GM19240 (cell line): ENCODE results near the gene ZP3.
"Not testable (repeated sequence)": the region's sequence is repeated elsewhere in the genome, so short reads cannot be mapped to it uniquely, and the experiment has no call there.

Experiments
- DNase-seq: peaks from one replicate; pipeline ENCODE4 v3.0.0; 2011; ENCODE audit warnings: low spot score; ENCODE audit not compliant: insufficient read length

Gene ZP3

DNA sequence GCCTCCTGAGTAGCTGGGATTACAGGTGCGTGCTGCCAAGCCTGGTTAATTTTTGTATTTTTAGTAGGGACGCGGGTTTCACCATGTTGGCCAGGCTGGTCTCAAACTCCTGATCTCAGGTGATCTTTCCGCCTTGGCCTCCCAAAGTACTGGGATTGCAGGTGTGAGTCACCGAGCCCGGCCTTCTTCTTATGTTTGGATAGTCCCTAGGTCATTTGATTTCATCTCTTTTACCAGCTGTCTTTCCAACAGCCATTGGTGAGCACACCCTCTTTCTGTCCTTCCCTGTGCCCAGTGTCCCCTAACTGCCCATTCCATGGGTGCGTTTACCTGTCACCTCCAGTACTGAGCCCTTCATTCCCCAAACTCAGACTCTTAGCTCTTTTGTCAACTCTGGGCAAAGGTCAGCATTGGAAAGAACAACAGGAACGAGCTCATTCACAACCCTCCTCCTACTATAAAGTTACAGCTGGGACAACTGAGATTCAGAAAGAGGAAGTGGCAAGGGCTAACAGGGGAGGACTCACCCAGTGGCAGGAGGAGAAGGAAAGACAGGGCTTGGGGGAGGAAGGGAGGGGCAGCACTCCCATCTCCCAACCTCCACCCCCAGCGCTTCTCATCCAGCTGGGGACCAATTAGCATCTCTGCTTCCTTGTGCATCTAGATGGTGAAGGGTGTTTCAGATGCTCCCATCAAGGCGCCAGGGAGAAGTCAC is 20.8 kb upstream of the ZP3 start:
- DNase-seq = no peak

DNA sequence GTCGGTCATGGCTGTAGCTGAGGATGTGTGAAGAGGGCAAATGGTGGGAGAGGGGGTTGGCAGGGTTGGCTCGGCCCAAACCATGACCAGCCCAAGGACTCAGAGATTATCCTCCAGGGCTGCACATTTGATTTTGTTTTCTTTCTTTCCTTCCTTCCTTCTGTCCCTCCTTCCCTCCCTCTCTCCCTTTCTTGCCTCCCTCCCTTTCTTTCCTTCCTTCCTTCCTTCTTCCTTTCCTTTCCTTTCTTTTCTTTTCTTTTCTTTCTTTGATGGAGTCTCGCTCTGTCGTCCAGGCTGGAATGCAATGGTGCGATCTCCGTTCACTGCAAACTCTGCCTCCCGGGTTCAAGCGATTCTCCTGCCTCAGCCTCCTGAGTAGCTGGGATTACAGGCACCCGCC is 19.0 kb upstream of the ZP3 start:
- DNase-seq = no peak

DNA sequence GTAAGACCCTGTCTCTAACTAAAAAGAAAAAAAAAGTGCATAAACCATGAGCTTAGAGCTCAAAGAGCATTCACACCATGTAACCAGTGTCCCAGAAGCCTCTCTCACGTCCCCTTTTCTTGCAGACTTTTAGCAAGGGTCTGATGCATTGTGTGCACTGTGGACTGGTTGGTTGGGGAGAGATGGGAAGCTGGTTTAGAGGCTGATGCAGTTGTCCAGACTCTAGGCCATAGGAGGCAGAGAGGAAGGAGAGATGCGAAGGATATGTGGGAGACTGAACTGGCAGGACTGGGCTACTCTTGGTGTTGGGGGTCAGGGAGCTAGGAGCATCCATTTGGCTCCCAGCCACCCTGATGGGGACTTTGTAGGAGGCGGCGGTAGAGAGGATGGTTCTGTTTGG is 17.0 kb upstream of the ZP3 start:
- no peak for DNase-seq

DNA sequence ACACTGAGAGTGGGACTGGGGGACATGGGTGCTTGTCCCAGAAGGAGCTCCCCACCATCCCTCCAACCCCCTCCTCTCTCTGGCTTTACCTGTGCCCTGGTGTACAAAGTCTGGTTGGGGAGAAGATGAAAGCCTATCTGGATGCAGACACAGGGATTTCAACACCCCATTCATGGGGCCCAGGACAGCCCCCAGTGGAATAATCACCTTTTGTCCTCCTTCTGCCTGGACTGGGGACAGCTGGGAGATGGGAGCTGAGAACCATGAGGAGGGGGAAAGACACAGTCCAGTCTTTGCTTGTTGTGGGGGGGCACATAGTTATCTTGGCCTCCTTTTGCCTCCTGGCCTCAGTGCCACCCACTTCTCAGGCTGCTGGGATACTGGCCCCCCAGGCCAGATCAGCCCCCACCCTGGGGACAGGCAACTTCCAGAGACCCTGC is 16.6 kb upstream of the ZP3 start:
- DNase-seq = no peak

DNA sequence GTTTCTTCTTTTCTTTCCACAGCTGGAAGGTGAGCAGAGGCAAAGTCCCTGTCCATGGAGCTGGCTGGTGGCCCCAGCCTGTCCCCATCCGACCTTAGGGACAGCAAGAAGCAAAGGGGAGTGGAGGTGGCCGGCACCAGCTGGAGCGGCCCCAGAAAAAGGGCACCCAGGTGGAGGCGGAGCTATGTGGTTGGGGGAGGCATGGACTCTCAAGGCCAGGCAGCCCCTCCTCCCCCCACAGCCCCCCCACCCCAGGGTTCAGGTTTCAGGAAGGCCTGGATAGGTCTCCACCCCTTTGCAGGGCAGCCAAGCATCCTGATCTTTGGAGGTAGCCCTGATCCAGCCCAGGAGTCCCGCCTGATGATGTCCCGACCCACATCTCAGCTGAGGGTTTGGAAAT is 15.2 kb upstream of the ZP3 start, which contains the start of gene SSC4D:
Gene SSC4D, minus strand, starts transcription at position 161 of the 400 bp plus-strand sequence. CDS start 5,258 bp downstream, outside the sequence.
- no peak for DNase-seq

DNA sequence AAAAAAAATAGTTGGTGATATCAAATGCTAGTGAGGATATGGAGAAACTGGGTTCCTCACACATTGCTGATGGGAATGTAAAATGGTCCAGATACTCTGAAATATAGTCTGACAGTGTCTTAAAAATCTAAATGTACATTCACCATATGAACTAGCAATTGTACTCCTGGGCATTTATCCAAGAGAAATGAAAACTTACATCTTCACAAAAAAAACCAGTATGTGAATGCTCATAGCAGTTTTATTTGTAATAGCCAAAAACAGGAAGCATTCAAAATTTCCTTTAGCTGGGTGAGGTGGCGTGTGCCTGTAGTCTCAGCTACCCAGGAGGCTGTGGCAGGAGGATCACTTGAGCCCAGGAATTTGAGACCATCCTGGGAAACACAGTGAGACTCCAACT is 13.1 kb upstream of the ZP3 start:
- no peak for DNase-seq

DNA sequence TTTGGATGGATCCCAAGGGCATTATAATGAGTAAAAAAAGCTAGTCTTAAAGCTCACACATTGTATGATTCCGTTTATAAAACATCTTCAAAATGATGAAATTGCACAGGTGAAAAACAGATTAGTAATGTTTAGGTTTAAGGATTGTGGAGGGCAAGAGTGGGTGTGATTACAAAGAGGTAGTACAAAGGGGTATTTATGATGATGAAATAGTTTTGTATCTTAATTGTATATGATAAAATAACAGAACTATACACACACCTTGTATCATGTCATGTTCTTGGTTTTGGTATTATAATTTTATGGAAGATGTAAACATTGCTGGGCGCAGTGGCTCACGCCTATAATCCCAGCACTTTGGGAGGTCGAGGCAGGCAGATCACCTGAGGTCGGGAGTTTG is 12.5 kb upstream of the ZP3 start:
- no peak for DNase-seq

DNA sequence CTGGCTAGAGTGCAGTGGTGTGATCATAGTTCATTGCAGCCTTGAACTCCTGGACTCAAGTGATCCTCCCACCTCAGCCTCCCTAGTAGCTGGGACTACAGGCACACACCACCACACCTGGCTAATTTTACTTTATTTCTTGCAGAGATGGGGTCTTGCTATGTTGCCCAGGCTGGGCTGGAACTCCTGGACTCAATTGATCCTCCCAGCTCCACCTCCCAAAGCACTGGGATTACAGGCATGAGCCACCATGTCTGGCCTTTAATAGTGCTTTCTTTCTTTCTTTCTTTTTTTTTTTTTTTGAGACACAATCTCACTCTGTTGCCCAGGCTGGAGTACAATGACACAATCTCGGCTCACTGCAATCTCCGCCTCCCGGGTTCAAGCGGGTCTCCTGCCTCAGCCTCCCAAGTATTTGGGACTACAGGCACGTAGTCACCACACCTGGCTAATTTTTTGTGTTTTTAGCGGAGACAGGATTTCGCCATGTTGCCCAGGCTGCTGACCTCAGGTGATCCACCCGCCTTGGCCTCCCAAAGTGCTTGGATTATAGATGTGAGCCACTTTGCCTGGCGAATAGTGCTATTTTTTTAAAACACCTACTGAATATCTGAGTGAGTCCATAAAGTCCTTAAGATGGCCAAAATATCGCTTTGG is 7.0 kb upstream of the ZP3 start:
- DNase-seq = not testable (repeated sequence)

DNA sequence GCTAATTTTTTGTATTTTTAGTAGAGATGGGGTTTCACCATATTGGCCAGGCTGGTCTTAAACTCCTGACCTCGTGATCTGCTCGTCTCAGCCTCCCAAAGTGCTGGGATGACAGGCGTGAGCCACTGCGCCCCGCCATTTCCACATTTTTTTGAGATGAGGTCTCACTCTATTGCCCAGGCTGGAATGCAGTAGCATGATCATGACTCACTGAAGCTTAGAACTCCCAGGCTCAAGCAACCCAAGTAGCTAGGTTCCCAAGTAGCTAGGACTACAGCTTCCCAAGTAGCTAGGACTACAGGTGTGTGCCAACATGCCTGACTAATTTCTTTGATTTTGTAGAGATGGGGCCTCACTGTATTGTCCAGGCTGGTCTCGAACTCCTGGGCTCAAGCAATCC is 3.7 kb upstream of the ZP3 start:
- not testable (repeated sequence) for DNase-seq

DNA sequence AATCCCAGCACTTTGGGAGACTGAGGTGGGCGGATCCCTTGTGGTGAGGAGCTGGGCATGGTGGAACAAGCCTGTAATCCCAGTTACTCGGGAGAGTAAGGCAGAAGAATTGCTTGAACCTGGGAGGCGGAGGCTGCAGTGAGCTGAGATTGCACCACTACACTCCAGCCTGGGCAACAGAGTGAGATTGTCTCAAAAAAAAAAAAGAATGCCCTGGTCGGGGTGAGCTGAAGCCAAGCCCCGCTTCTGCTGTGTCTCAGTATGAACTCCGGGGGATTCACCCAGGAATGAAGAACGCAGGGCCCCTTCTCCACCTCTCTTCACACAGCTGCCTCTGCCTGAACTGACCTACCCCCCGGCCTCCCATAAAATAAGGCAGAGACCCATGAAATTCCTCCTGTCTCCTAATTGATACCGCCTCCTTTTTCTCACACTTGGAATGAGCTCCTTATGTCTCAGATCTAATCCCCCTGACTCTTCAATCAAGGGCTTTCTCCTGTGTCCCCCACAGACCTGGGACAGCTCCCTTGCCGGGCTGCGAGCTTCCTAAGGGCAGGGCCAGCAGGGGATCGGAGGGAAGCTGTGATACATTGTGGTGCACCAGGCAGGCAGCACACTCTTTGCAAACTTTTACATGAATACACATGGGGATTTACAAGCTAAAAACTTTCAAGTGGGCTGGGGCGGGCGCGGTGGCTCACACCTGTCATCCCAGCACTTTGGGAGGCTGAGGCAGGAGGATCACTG is 911 bp upstream of the ZP3 start:
- no peak for DNase-seq

DNA sequence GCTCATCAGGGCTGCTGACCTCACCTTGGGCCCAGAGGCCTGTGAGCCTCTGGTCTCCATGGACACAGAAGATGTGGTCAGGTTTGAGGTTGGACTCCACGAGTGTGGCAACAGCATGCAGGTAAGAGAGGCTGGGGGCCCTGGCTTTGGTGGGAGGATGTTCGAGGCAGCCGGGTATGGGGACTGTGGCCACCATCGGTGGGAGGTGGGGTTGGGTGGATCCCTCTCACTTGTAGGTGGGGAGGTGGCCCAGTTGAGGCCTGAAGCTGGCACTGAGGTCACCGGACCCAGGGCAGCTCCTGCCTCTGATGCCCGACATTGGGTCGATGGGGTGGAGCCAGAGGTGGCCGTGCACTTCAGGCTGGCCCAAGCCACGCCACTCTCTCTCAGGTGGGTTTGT is 406 bp downstream of the ZP3 start:
- no peak for DNase-seq

DNA sequence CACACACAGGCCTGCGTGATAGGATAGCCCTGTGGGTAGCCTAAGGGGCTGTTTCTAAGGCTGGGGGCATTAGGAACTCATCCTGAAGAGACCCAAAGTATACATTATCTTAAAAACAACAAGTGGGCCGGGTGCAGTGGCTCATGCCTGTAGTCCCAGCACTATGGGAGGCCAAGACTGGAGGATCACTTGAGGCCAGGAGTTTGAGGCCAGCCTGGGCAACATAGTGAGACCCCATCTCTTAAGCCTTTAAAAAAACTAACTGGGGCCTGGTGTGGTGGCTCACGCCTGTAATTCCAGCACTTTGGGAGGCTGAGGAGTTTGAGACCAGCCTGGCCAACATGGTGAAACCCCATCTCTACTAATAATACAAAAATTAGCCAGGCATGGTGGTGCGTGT is 808 bp downstream of the ZP3 start:
- DNase-seq = not testable (repeated sequence)

DNA sequence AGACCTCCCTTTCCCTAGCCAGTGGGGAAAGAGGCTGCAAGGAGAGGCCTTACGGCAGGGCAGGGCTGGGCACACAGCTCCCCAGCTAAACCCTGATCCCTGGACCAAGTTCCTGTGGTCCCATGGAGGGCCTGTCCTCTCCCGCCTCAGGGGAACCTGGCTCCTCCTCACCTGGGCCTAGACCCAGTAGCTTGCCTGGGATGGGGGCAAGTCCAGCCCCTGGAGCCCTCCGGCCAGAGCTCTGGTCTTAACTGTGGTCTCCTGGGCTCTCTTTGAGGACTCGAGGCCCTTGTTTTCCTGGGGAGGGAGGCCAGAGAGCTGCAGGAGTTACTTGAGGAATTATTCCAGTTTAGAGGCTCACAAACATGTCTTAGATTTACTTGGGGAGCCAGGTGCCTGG is 1.5 kb downstream of the ZP3 start:
- no peak for DNase-seq

DNA sequence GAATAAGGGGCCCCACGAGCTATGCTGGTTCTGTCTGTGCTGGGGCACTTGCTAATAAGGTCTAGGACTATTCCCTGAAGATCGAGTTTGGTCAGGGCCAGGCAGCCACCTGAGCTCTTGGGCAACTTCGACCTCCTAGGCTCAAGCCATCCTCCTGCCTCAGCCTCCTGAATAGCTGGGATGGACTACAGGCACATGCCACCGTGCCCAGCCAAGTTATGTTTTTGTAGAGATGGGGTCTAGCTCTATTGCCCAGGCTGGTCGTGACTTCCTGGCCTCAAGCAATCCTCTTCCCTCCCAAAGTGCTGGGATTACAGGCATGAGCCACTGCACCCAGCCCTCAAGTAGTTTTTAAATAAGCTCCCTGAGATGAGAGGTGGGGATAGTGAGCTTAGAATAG is 2.9 kb downstream of the ZP3 start:
- DNase-seq = no peak

DNA sequence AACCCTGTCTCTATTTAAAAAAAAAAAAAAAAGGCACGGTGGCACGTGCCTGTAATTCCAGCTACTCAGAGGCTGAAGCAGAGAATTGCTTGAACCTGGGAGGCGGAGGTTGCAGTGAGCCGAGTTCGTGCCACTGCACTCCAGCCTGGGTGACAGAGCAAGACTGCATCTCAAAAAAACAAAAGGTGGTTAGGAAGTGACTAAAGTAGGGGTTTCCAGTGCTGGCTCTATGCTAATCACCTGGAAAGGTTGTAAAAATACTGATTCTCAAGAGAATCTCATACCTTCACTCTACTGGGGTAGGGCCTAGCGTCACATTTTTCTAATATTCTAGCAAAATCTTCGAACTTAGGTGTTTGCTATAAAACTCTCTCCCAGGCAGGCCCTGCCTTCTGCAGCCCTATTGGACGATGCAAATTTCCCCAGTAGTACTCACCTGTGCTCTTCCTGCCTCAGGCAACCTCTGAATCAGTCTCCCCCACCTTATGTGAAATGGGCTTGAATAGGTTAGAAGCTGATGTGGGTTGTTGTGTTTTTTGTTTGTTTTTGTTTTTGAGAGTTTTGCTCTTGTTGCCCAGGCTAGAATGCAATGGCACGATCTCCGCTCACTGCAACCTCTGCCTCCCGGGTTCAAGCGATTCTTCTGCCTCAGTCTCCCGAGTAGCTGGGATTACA is 3.5 kb downstream of the ZP3 start:
- no peak for DNase-seq

DNA sequence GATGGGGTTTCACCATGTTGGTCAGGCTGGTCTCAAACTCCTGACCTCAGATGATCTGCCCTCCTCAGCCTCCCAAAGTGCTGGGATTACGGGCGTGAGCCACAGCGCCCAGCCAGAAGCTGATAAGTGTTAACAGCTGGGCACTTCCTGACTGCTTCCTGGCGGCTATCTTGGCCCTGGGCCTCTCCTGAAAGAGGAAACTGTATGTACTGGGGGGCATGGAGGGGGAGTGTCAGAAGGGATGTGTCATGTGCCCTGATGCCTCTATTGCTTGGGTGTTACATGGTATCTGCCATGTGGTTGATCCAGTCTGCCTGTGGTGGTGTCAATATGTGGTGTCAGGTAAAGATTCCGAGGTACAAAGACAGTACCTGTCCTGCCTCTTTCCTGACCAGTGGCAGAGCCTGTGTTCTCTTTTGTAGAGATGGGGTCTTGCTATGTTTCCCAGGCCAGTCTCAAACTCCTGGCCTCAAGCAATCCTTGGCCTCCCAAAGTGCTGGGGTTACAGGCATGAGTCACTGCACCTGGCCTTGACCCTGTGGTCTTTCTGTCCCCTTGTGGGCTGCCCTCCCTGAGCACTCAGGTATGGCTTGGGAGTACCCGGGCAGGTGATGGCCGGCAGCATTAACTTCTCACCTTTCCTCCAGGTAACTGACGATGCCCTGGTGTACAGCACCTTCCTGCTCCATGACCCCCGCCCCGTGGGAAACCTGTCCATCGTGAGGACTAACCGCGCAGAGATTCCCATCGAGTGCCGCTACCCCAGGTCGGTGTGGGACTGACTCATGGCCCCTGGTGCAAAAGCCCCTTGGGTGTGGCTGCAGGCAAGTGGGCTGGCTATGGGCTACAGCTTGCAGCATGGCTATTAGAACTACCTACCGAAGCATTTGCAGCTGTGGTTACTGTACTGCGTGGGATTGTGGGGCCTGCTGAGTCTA is 4.4 kb downstream of the ZP3 start:
- no peak for DNase-seq

DNA sequence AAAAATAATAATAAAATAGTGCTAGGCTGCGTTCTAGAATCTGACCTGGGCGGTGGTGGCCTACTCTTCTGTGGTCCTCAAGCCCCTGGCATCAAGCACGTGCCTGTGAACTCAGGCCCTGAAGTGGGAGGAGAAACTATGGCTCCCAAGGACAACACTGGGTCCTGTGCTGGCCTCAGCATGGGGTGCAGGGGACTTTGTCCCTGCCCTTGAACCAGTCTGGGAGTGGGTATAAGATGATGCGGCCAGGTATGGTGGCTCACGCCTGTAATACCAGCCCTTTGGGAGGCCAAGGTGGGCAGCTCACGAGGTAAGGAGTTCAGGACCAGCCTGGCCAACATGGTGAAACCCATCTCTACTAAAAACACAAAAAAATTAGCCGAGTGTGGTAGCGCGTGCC is 5.5 kb downstream of the ZP3 start:
- DNase-seq = no peak

DNA sequence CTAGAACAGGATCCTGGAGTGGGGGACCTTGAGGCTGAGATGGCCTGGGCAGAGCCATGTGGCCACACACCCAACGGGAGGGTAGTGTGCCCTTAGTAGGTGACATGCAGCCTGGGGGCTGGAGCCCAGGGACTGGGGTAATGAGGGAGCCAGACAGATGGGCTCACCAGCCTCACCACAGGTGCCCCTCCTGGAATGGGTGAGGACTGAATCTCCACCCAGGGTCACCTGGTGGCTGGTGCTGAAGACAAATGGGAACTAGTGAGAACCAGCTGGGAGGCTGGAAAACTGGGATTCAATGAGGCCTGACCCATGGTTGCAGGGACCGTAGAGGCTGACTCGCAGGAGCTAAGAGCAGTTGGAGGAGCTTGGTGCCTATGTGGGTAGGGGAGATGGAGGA is 6.1 kb downstream of the ZP3 start:
- no peak for DNase-seq

DNA sequence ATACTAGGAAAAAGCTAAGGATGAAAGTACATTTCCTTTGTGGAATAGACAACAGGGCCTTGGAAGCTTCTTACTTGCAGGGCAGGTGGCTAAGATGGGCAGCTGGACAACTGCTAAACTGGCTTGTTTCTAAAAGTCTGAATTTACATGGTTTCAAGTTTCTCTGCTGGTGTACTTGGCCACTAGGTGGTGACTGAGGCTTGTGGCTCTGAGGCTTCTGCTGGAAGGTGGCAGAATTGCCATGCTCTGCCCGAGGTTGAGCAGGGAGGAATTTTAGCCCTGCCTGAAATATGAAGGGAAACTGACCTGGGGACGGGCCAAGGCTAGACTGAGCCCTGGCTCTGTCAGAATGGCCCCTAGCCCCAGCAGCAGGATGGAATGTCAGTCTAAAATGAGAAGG is 13.1 kb downstream of the ZP3 start:
- DNase-seq = not testable (repeated sequence)

DNA sequence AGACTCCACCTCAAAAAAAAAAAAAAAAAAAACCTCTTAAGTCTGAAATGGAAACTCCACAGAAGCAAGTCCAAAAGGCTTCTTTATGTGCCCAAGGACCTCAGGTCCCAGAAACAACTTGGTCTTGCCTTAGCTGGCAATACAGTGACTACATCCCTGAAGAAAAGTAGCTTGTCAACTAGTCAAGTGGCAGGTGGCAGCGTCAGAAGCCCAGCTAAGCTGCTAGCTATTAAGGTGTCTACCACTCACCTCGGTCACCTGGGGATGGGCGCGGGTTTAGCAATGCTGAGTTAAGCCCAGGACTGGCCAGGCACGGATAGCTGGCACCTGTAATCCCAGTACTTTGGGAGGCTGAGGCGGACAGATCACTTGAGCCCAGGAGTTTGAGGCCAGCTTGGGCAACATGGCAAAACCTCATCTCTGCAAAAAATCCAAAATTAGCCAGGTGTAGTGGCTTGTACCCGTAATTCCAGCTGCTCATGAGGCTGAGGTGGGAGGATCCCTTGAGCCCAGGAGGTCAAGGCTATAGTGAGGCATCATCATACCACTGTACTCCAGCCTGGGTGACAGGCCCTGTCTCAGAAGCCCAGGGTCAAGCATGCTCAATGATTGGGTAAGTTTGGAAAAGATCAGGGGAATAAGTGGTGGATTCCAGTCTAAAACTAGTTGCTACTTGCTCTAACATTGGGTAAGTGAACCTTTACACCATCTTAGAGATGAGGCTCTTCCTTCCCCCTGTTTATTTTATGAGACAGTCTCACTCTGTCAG is 14.6 kb downstream of the ZP3 start:
- not testable (repeated sequence) for DNase-seq
